Embryonic facial prominence (tissue), 1 donor: ENCODE results near the gene C2CD2.

ENCODE experiments used
- DNase-seq: peaks from one replicate; pipeline ENCODE4 v3.0.0-alpha.2; 2016; ENCODE audit errors: extremely low spot score

The C2CD2 gene

DNA sequence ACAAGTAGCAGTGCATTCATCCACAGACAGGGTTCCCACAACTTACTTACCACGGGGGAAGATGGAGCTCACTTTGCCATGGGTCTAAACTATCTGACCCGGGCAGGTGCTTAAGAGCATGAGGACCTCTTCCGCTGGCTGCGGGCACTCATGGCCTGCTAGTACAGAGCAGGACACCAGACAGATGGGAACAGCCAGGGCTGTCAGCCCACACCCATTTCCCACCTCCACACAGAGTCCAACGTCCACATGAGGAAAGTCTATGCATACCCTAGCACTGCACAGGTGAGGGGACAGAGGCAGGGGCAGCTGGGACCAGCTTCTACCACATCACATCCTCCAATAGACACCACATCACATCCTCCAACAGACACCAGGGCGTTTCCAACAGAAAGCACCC is 38.9 kb downstream of the C2CD2 start:
- DNase-seq: no peak

DNA sequence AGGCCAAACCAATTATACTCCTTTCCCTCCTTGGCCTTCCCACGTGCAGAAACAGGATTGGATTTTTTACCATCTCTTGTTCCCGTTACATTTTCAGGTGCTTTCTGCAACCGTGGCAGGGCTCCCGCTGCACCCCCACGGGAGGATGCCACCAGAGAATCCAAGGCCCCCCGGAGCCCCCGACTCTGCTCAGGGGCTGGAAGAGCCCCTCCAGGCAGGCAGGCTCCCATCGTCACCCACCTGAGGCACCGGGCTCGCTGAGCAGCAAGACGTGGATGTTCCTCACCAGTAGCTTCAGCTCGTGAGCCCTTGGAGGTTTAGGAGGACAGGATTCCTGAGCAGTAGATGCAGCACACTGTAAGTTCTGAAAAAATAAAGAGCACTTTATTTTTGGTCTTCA is 39.5 kb downstream of the C2CD2 start:
- DNase-seq: no peak

DNA sequence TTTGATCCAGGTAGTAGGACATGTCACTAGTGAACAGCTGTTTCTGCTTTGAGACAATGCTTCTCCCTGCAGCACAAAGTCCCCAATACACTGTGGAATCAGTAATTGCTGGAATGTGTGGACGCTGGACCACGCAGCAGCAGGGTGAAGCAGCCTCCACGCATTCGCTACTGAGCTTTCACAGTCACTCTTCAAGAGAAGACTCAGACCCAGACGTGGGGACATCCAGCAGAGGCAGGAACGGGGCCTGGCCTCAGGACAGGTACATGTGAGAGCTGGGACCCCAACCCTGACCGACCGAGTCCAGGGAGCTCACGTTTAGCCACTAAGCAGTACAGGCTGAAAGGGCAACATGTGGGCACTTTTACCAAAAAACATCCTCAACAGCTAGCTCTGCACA is 40.6 kb downstream of the C2CD2 start:
- DNase-seq: no peak

DNA sequence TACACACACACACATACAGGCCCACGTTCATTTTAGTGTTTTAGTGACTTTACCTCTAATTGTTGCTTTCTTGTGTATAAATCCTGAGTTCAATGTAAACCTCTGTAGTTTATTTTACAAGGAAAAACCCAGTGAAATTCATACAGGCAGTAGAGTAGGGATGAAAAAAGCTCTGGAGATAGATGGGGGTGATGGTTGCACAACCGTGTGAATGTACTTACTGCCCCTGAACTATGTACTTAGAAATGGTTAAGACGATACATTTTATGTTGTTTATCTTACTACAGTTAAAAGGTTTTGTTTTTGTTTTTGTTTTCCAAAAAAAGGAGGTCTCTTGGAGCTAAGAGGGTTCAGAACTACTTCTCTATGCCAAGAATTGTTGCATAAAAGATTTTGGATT is 45.0 kb downstream of the C2CD2 start:
- no peak for DNase-seq

DNA sequence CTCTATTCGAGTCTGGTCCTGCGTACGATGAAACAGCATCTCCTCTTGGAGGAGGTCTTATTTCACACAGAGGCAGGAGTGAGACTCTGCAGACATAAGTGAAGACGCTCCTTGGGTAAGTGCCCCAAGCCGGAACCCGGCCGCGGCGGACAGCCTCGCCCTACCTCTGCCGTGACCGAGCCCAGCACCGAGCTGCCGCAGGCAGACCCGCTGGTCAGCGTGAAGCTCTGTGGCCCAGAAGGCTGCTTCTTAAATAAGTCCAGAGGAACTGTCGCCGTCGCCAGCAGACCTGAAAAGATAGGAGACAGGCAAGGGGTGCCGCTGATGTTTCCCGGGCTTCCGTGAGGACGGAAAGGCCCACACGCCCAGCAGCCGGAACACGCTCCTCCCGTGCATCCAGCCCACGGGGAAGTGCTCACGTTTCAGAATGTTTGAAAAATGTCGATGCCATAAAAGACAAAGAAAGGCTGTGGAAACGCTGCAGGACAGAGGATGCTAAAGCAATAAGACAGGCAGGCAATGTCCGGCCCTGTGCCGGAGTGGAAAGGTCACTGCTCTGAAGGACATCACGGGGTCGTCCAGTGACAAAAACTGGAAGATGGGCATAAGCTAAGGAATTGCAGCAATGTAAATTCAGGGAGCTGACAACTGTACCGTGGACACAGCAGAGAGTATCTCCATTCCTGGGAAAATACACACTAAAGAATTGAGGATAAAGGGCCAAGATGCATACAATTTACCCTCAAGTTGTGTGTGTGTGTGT is 46.1 kb downstream of the C2CD2 start:
- DNase-seq: no peak

DNA sequence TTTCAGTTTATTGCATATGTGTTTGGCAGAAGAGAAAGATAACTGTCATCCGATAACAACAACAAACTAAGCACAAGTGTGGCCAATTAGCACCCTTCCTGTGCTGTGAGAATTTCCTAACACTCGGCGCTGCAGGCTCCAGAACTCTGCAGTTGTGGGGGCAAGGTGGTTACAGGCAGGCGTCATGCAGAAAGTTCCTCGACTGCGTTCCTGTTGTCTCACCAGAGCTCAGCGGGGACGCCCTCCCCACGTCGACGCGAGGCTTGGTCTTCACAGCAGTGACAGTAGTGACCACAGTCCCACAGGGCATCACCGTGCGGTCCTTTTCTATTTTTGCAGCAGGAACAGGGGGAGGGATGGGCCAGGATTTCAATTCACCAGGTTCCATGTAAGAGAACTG is 47.0 kb downstream of the C2CD2 start:
- DNase-seq: no peak

DNA sequence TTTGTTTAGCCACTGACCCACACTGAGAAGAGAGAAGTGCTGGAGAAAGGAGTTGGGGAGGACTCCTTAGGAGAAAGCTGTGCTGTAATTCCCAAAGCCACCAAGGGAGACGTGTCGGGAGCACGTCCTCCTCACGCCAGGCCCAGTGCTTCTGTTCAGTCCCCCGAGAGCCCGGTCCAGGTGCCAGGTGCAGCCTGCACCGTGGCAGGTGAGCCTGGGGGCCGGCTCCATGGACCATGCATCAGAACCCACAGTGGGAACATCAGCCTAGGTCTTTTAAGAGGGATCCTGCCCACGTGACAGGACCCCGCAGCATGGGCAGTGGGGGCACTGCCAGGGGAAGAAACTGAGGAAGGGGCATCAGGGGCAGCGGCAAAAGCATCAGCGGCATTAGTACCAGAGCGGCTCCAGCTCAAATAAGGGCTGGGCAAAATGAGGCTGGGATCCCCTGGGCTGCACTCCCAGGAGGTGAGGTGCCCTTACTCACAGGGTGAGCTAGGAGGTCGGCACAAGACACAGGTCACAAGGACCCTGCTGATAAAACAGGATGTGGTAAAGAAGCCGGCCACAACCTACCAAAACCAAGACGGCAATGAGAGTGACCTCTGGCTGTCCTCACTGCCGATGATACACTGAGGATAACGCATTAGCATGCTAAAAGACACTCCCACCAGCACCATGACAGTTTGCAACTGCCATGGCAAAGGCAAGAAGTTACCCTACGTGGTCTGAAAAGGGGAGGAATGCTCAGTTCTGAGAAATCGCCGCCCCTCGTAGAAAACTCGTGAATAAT is 50.1 kb downstream of the C2CD2 start:
- DNase-seq: no peak

DNA sequence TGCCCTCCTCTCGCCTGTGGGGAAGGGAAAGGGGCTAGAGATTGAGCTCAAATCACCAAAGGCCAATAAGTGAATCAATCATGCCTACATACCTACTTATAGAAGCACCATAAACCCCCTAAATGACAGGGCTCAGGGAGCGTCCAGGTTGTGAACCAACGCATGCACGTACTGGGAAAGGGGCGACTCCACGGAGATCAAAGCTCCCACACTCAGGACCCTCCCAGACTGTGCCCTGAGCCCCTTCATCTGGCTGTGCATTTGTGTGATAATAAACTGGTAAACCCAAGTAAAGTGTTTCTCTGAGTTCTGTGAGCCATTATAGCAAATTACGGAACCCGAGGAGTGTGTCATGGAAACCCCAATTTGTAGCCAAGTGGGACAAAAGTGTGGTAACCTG is 50.9 kb downstream of the C2CD2 start:
- DNase-seq: no peak

DNA sequence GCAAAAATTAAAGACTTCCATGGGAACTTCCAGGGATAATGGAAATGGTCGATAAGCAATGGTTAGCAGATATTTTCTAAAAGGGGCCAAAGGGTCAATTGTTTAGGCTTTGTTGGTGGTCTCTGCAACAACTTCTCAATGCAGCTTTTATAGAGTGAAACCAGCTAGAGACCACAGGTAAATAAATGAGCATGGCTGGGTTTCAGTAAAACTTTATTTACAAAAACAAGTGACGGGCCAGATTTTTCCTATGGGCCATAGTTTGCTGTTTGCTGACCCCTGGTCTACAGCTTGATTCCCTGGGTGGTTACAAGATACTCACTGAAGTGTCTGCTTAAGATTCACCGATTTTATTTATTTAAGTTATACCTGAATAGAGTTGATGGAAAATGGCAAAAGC is 52.0 kb downstream of the C2CD2 start:
- no peak for DNase-seq

DNA sequence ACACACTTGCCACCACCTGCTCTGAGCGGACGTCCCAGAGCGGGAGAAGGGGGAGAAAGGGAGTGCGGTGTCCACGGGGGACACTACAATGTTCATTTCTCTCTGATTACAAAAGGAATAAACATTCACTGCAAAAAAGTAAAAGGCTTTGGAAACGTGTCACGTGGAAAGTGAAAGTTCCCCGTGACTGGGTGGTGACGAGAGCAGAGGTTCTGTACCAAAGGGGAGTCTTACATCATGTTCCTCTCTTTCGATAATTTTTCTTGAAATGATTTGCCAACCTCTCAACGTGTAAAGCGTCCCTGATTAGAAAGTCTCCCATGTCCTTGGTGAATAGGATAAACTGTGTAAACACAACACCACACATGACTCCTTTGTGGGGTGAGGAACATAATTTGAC is 52.7 kb downstream of the C2CD2 start:
- no peak for DNase-seq

DNA sequence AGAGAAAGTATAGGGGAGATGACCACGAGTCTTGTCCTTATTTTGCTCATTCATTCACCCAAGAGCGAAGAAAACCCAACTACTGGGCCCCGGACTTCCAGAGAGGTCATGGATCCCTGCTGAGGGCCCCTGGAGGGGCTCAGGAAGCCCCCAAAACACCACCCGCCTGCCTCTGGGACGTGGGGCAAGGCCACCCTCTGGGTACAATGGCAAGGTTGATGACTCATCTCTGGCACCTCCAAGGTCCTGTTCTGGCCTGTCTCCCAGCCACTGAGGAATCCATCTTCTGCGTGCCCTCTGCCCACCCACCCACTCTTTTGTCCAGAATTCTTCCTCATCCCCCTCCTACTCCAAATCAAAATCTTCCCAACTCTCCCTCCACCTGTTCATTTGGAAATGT is 53.4 kb downstream of the C2CD2 start:
- DNase-seq: no peak

DNA sequence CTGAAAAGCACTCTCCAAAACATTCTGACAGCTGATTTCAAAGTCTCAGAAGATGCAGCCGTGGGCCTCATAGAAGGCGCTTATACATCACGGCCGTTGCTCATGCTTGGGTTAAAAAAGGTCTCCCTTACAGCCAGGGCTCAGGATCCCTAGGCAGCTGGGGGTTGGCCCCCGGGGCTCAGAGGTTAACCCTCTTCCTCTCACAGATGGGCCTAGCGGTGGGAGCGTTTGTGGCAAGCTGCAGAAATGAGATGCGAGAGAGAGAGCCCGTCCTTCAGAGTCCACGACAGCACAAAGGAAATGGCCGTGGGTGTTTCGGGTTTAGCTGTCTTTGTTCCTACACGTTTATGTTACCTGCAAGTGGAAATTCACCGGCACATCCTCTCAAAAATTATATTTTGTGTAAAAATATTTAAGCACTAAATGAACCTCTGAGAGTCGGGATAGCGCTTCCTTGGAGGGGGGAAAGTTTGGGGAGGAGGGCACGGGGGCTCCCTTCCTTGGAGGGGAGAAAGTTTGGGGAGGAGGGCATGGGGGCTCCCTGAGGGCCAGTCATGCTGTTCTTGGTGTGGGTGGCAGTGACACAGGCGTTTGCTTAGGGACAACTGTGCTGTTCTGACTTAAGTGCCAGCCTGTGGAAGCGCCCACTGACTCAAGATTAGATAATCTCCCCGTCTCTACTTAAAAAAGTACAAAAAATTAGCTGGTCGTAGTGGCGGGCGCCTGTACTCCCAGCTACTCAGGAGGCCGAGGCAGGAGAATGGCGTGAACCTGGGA is 54.2 kb downstream of the C2CD2 start:
- no peak for DNase-seq

DNA sequence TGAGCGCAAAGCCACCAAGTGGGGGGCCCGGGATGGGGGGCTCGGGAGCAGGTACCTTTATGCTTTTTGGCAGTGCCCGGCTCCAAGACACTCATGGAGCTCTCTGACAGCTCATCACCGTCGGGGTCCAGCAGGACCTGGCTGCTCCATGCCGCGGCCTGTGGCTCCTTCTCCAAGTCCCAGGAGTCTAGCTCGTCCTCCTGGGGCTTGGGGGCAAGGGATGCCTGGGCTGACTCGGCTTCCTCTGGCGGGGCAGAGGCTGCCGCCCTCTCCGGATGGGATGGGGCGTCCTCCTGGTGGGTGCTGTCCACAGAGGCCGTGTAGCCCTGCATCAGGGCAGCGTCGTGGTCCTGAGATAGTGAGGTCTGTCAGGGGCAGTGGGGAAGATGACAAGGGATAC is 54.8 kb downstream of the C2CD2 start:
- no peak for DNase-seq

DNA sequence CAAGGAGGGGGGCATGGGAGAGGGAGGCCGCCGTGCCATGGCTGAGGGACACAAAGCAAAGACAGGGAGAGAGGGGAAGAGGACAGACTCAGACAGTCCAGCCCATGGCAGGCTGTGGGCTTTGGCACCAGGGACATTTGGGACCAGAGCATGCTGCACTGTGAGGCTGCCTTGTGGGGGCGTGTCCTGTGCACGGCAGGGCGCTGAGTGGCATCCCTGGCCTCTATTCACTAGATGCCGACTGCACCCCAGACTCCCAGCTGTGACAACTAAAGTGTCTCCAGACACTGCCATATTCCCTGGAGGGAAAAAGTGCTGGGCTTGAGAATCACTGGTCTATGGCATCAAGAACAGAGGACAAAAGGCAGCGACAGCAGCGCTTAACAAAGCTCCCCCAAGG is 56.1 kb downstream of the C2CD2 start:
- DNase-seq: no peak

DNA sequence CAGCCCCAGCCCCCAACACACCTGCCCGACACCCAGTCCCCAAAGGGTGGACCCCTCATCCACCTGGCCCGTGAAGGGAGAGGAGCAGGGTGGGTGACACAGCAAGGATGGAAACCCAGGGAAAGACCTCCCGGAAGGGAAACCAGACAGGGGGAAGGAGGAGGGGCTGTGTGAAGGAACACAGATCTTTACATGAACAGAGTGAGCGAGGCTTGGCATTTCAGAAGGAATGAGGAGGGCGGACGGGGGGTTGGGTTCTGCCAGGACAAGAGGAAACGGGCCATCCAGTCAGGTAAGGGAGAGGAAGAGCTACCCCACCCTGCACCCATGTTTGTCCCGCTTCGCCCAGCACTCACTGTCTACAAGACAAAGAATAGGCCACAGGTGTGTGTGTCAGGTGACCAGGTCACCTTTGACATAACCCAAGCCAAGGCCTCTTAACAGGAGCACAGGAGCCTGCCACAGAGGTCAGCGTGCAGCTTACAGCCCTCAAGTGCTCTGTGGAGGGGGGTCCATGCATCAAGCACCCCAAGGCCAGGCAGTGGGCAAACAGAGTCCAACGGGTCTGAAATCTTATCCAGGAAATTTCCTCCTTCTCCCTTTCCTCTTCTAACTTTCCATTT is 56.7 kb downstream of the C2CD2 start:
- no peak for DNase-seq

DNA sequence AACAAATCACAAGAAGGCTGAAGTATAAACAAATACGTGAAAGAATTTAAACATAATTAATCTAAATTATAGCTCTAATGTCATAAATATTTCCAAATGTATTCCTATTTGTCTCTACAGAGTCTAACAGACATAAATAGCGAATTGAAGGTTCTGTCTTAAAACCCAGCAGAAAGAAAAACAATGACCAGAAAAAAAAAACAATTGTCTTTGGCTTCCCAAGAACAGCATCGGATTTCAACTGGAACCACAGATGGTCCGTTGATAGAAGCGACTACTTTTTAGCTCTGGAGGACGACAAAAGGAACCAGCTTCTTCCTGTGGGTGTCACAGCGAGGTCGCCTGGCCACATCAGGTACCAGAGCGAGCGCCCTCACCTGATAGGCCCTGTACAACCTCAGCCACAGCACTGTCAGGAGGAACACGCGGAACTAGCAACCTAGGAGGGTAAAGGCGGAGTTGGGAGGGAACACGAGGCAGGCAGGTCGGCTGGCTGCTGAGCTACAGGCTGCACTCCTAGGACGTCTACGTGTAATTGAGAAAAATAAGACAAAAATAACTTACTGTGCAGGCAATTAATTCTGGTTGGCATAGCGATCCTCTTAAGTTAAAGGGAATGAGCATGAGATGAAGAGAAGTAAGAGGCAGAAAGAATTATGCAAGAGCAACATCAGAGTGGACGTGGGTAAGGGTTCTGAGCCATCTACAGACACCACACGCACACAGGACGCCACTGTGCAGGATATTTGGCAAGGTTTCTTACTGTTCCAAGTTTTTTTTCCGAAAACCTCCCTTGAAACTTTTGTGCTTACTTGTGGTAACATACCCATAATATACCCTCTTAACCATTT is 58.0 kb downstream of the C2CD2 start:
- no peak for DNase-seq

DNA sequence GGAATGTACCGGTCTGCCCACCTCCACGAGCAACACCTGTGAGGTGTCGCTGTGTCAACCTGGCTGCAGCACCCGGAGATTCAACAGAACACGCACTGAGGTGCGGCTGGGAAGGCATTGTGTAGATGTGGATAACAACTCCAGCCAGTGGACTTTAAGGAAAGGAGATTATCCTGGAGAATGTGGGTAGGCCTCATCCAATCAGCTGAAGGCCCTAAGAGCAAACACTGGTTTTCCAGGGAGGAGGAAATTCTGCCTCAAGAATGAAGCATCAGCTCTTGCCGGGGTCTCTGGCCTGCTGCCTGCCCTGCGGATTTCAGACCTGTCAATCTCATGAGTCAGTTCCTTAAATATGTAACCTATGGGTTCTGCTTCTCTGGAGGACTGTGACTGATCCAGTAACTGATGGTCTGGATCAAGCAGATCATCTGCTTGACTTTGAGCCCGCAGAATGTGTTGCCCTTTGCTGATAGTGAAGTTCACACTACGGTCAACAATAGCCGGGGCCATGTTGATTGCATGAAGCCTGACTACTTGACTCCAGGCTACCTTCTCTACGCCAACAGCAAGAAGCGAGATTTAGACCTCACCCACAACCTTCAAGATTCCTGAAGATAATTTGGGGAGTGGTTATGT is 58.8 kb downstream of the C2CD2 start:
- no peak for DNase-seq

DNA sequence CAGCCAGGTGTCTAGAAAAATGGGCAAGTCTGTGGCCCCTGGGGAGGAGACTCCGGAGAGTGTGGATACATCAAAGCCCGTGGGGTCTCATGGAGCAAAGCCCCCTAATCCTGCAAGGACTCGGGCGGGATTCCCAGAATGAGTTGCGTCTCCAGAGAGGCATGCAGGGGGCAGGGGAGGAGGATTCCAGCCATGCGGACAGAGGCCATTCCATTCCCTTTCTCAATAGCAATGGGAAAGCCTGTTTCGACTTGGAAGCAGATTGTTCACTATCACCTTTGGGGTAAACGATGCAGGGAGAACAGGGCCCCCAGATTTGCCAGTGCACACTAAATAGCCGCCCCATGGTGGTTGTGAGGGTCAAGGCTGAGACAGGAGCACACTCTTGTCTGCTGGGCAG is 59.3 kb downstream of the C2CD2 start:
- no peak for DNase-seq

DNA sequence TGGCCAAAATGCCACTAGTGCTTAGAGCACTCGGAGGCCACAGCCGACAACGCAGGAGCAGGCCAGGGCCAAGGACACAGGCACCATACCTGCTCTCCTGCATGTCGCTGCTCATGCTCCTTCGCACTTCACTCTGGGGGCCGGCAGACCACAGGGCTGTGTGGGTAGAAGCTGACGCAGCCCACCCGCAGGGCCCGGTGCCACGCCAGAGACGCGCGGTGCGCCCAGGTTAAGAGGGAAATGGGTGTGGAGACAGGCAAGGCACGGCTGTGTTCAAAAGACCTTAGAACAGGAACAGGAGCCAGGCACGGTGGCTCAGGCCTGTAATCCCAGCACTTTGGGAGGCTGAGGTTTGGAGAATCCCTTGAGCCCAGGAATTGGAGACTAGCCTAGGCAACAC is 61.1 kb downstream of the C2CD2 start:
- no peak for DNase-seq

DNA sequence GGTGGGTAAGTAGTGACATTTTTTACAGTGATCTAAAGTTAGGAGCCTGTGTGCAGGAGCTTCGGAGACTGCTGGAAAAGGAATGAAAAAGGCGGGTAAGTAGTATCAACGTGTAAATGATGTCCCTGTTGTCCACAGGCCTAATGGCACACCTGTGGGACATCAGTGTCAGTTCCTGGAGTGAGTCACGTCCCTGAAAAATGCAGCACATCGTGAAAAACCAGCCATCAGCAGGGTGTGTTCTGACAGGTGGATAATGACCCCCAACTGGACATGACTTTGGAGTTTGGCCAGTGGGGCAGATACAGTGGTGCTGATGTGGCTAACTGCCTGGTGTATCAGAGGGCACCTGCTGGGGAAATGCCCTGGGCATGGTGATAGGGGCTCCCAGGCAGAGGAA is 62.7 kb downstream of the C2CD2 start:
- no peak for DNase-seq

DNA sequence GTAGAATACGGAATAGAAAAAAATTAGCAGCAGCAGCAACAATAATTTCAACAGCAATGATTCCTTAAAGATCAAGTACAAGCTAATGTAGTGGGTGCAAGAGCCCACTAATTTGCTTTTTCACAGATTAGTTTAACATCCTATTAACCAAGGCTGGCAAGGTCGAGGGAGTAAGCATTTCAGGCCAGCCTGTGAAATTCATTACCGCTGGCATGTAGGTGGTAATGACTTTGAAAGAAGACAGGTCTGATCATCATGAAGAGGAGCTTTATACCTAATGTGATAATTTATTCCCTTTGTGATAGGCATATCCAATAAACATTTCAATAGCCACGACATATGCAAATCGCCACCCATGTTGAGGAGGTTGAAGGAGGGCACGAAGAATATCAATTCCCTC is 63.5 kb downstream of the C2CD2 start:
- no peak for DNase-seq
